ENCODE results near the gene ROR2.
"Not testable (repeated sequence)": the region's sequence is repeated elsewhere in the genome, so short reads cannot be mapped to it uniquely, and the experiment has no call there.

The ROR2 gene

GRCh38 chr9:91663858-91664257 lies 286.2 kb downstream of the ROR2 start:
- DNase-seq = no peak

- DNase-seq = no peak
Measured at GRCh38 chr9:91661451-91661850, 288.6 kb downstream of the ROR2 start.

GRCh38 chr9:91660521-91660920 lies 289.5 kb downstream of the ROR2 start:
- DNase-seq = no peak

- no peak for DNase-seq
Measured at GRCh38 chr9:91659529-91660495, 290.2 kb downstream of the ROR2 start.

GRCh38 chr9:91658513-91659105 lies 291.4 kb downstream of the ROR2 start:
- DNase-seq = no peak

- no peak for DNase-seq
Measured at GRCh38 chr9:91657501-91657900, 292.5 kb downstream of the ROR2 start.

GRCh38 chr9:91655658-91656057 lies 294.4 kb downstream of the ROR2 start:
- no peak for DNase-seq

- DNase-seq = no peak
Measured at GRCh38 chr9:91655215-91655614, 294.8 kb downstream of the ROR2 start.

GRCh38 chr9:91654527-91654926 lies 295.5 kb downstream of the ROR2 start:
- DNase-seq = no peak

- DNase-seq = no peak
Measured at GRCh38 chr9:91647371-91647770, 302.7 kb downstream of the ROR2 start.

- DNase-seq = no peak
Measured at GRCh38 chr9:91646702-91647101, 303.3 kb downstream of the ROR2 start.

- DNase-seq = no peak
Measured at GRCh38 chr9:91644433-91644832, 305.6 kb downstream of the ROR2 start.

- no peak for DNase-seq
Measured at GRCh38 chr9:91643481-91644077, 306.4 kb downstream of the ROR2 start.

- DNase-seq = no peak
Measured at GRCh38 chr9:91642771-91643170, 307.3 kb downstream of the ROR2 start.

- no peak for DNase-seq
Measured at GRCh38 chr9:91640428-91640827, 309.6 kb downstream of the ROR2 start.

GRCh38 chr9:91639054-91639453 lies 311.0 kb downstream of the ROR2 start:
- DNase-seq = no peak

GRCh38 chr9:91634832-91635231 lies 315.2 kb downstream of the ROR2 start:
- DNase-seq = not testable (repeated sequence)

GRCh38 chr9:91629718-91630117 lies 320.3 kb downstream of the ROR2 start:
- no peak for DNase-seq

- no peak for DNase-seq
Measured at GRCh38 chr9:91628892-91629291, 321.1 kb downstream of the ROR2 start.

GRCh38 chr9:91625331-91625730 lies 324.7 kb downstream of the ROR2 start:
- DNase-seq = no peak

GRCh38 chr9:91623004-91623403 lies 327.0 kb downstream of the ROR2 start:
- no peak for DNase-seq

GRCh38 chr9:91622121-91622520 lies 327.9 kb downstream of the ROR2 start:
- DNase-seq = not testable (repeated sequence)

- DNase-seq = not testable (repeated sequence)
Measured at GRCh38 chr9:91614044-91614443, 336.0 kb downstream of the ROR2 start.

GRCh38 chr9:91611582-91611981 lies 338.4 kb downstream of the ROR2 start:
- DNase-seq = no peak
